ENCODE results near the gene KIF18B.
A peak's percentile ranks its signal among the peaks of the same experiment; 100 is the strongest.

The KIF18B gene

DNA sequence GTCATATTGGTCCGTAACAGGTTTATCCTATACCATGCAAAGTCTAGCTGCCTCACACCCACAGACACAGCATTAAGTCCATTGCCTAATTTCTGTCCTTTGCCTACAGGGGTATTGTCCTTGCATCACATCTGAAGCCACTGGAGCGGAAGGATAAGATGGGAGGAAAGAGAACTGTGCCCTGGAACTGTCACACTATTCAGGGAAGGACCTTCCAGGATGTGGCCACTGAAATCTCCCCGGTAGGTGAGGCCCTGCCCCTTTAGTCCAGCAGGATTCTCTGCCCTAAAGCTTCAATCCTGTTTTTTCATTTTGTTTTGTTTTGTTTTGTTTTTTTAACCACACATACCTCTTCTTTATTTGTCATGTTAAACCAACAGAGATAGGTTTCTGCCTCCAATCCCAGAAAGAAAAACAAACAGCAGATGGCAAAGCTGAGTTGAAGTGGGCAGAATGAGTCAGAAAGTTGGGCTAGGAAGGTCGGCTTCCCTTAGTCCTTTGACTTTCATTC lies 46.1 kb downstream of the KIF18B start:
- Mint-ChIP-seq H3K27ac (no peak overlapping the region), H3K4me3 (peak overlapping the region; percentile 57), H3K36me3 (peaks cover 4% of the 10 kb centered on the region), H3K27me3 (peaks cover 3% of the 10 kb centered on the region), H3K9me3 (ENCODE audit: low read depth) (no peaks in the 10 kb centered on the region), H3K4me1 (ENCODE audit: low read depth) (peaks cover 18% of the 10 kb centered on the region)

DNA sequence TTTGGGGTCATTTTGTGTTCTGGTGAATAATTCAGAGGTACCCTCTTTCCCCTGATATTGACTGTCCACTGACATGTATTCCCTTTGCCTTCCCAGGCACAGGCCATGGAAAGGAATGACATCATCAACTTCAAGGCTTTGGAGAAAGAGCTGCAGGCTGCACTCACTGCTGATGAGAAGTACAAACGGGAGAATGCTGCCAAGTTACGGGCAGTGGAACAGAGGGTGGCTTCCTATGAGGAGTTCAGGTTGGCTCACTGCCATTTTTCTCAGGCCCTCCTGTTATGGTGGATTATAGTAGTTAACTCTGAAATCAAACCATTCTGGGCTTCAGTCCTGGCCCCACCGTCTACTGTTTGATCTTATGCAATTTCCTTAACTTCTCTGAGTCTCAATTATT lies 46.7 kb downstream of the KIF18B start:
- Mint-ChIP-seq H3K9me3 (ENCODE audit: low read depth) (no peaks in the 10 kb centered on the region), H3K4me3 (peak overlapping the region; percentile 7), H3K36me3 (peaks cover 4% of the 10 kb centered on the region), H3K4me1 (ENCODE audit: low read depth) (peaks cover 21% of the 10 kb centered on the region), H3K27ac (no peak overlapping the region), H3K27me3 (peaks cover 3% of the 10 kb centered on the region)

DNA sequence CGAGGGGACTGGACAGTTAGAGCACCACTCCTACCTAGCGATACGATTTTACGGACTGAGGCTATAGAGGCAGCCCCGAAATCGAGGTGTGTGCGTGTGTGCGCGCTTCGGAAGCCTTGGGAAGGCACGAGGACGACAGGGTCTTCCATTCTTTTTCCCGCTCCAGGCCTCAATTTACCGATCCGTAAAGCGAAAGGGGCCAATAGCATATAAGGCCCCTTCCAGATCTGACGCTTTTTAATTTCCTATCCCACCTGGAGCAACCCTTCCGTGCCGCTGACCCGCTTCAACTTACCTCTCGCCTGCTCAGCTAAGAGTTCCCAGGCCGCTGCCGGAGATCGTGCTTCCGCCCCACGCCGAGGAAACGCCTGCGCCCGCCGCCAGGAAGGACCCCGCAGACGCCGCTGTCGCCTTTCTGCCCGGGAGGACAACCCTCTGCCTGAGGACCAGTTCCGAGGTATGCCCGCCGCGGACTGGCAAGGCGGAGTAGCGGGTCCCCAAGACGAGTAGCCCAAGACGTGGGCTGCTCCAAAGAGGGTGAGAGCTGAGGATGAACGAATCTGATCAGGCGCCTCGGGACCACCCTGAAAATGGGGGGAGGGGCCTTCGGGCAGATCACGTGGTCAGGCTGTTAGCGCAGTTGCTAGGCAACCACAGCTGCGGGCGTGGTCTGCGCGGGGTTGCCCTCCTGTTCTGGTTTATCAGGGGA lies 48.3 kb downstream of the KIF18B start, which contains the start of gene EFTUD2:
Gene EFTUD2 (minus strand): TSS at position 372 of the 709 bp plus-strand sequence. CDS start 4,924 bp downstream, outside the sequence.
- Mint-ChIP-seq H3K27ac (peak within 1 kb of the TSS; percentile 96), H3K36me3 (peaks cover 4% of the 10 kb centered on the region), H3K9me3 (ENCODE audit: low read depth) (no peaks in the 10 kb centered on the region), H3K4me3 (peak within 1 kb of the TSS; percentile 99), H3K27me3 (peaks cover 3% of the 10 kb centered on the region), H3K4me1 (ENCODE audit: low read depth) (peaks cover 30% of the 10 kb centered on the region)

DNA sequence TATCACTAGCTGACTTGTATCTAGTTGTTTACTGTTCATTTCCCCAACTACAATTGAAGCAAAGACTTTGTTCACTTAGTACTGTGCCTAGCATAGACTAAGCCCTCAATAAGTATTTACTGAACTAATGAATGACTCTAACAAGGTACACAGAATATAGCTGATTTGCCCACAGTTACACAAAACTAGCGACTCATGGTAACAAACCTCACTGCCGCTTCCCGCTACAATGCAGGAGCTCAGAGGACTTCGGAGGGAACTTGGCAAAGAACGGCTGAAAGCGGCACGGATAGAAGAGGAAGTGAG lies 48.9 kb downstream of the KIF18B start:
- Mint-ChIP-seq H3K27ac (peak overlapping the region; percentile 96), H3K36me3 (peaks cover 4% of the 10 kb centered on the region), H3K27me3 (peaks cover 3% of the 10 kb centered on the region), H3K9me3 (ENCODE audit: low read depth) (no peaks in the 10 kb centered on the region), H3K4me1 (ENCODE audit: low read depth) (peaks cover 30% of the 10 kb centered on the region), H3K4me3 (peak overlapping the region; percentile 99)

DNA sequence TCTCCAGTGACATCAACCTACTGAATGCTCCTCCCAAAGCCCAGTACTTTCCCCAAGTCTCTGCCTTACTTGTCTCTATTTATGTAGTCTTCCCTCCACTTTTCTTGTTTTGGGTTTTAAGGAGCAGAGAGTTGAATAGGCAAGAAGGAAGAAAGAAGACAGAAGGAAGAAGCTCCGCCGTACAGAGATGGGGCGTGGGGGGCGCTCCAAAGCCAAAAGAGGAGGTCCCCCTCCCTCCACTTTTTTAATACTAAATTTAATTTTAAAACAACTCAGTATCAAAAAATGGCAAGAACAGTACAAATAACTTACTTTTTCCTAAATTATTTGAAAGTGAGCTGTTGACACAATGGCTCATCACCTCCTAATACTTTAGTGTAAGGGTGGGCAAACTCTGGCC lies 52.9 kb downstream of the KIF18B start:
- Mint-ChIP-seq H3K9me3 (ENCODE audit: low read depth) (no peaks in the 10 kb centered on the region), H3K36me3 (peaks cover 4% of the 10 kb centered on the region), H3K4me1 (ENCODE audit: low read depth) (peaks cover 35% of the 10 kb centered on the region), H3K4me3 (no peak overlapping the region), H3K27me3 (no peaks in the 10 kb centered on the region), H3K27ac (no peak overlapping the region)

DNA sequence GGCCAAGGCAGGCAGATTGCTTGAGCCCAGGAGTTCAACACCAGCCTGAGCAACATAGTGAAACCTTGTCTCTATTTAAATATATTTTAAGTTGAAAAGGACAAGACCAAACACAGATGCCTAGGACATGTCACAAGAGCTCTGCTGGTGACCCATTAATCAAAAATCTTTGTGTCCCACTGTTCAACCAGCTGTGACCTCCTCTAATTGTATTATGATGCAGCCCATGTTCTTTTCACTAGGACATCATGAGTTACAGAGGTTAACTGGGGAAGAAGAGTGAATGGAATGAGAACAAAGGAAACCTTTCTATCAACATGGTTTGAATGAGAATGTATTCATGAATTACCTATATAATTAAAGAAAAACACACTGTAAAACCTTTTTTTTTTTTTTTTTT lies 55.3 kb downstream of the KIF18B start:
- Mint-ChIP-seq H3K27ac (no peak overlapping the region), H3K4me3 (no peak overlapping the region), H3K27me3 (no peaks in the 10 kb centered on the region), H3K4me1 (ENCODE audit: low read depth) (peaks cover 27% of the 10 kb centered on the region), H3K36me3 (no peaks in the 10 kb centered on the region), H3K9me3 (ENCODE audit: low read depth) (no peaks in the 10 kb centered on the region)

DNA sequence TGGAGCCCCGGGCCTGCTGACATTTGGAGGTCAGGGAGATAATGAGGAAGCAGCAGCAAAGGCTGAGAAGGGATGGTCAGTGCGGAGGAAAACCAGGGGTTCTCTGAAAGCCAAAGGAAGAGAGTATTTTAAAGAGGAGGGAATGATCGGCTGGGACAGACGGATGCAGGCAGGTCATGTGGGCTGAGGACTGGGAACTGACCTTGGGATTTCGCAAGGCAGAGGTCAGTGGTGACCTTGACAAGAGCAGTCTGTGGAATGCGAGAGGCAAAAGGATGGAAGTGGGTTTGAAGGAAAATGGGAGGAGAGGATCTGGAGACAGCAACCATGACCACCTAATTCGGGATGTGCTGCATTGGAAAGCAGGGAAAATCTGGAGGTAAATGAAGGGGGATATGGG lies 58.6 kb downstream of the KIF18B start:
- Mint-ChIP-seq H3K36me3 (no peaks in the 10 kb centered on the region), H3K27ac (no peak overlapping the region), H3K27me3 (no peaks in the 10 kb centered on the region), H3K9me3 (ENCODE audit: low read depth) (no peaks in the 10 kb centered on the region), H3K4me1 (ENCODE audit: low read depth) (peaks cover 15% of the 10 kb centered on the region), H3K4me3 (no peak overlapping the region)

DNA sequence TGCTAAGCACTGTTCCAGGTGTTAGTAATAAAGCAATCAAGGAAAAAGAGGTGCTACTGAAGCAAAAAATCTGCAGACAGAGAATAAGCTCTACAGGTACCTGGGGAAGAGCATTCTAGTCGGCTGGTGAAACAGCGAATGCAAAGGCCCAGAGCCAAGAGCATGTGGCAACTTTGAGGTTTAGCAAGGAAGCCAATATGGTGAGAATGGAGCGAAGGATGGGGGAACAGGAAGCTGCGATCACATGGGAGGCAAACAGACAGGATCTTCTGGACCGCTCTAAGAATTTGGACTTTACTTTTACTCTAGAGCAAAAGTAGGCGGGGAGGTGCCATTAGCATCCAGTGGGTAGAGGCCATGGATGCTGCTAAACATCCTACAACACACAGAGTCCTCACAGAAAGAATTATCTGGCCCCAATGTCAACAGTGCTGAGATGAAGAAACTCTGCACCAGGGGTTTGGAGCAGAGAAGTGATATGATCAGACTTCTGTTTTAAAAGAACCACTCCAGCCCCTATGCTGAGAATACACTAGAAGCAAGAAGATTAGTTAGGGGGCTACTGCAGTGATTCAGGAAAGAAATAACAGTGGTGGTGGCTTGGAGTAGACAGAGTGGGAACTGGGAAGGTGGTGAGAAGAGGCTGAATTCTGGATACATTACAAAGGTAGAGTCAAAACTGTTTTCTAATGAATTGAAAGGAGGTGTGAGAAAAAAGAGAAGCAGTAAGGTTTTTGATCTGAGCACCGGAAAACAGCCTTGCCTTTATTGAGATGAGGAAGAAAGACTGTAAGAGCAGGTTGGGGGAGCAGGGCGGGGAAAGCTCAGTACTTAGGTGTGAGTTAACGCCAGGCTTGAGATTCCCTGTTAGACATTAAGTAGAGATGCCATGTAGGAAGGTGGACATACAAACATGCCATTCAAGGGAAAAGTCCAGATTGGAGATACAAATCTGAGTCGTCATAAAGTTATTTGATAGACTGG lies 59.3 kb downstream of the KIF18B start:
- Mint-ChIP-seq H3K36me3 (no peaks in the 10 kb centered on the region), H3K4me1 (ENCODE audit: low read depth) (peaks cover 13% of the 10 kb centered on the region), H3K4me3 (no peak overlapping the region), H3K9me3 (ENCODE audit: low read depth) (no peaks in the 10 kb centered on the region), H3K27ac (no peak overlapping the region), H3K27me3 (no peaks in the 10 kb centered on the region)

DNA sequence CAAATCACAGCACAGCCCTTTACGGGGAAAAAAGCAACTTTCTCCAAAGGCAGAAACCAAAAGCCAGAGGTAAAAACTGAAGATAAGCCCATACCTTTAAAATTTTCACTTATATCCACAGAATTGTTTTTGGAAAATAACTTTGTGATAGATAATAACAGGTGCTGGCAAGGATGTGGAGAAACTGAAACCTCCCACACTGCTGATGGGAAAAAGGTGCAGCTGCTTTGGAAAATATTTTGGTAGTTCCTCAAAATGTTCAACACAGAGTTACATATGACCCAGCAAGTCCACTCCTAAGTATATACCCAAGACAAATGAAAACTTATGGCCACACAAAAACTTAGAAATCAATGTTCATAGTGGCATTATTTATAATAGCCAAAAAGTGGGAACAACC lies 60.6 kb downstream of the KIF18B start:
- peaks cover 10% of the 10 kb centered on the region for H3K4me1 Mint-ChIP-seq (ENCODE audit: low read depth)
- no peaks in the 10 kb centered on the region for H3K9me3 Mint-ChIP-seq (ENCODE audit: low read depth)
- no peaks in the 10 kb centered on the region for H3K27me3 Mint-ChIP-seq
- H3K36me3 Mint-ChIP-seq = peaks cover 3% of the 10 kb centered on the region
- no peak overlapping the region for H3K4me3 Mint-ChIP-seq
- no peak overlapping the region for H3K27ac Mint-ChIP-seq

DNA sequence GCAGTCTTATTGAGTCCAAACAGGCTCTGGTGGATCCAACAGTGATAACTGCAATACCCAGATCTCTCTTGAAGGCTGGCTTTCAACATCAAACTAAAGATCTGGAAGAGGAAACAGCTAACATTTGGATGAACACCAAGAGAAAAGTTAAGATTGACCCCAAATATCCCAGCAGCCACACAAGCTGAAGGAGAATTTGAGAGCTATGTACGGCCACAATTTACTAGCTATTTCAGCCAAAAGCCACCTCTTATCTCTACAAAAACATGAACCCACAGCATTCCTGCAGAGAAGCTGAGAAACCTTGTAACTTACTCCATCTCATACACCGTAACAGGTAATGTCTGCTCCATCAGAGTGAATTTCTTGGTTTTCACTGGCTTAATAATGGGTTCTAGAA lies 62.6 kb downstream of the KIF18B start:
- Mint-ChIP-seq H3K27me3 (no peaks in the 10 kb centered on the region), H3K27ac (no peak overlapping the region), H3K36me3 (peaks cover 7% of the 10 kb centered on the region), H3K9me3 (ENCODE audit: low read depth) (no peaks in the 10 kb centered on the region), H3K4me1 (ENCODE audit: low read depth) (peaks cover 4% of the 10 kb centered on the region), H3K4me3 (no peak overlapping the region)

DNA sequence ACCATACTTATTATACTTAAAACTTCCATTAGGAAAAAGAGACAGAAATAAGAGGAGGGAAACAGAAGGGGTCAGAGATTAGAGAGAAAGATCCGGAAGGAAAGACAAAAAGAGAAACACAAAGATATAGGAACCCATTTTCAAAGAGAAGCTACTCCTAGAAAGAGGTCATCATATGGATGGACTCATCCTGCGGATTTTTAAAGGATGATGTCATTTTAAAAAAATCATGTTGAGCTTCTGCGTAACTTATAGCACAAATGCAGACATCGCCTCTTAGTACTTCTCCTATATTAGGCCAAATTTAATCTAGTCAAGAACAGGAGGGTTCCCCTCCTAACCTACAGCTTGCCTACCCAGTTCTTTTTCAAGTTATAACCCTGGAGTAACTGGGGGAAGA lies 66.4 kb downstream of the KIF18B start:
- Mint-ChIP-seq H3K9me3 (ENCODE audit: low read depth) (no peaks in the 10 kb centered on the region), H3K36me3 (peaks cover 9% of the 10 kb centered on the region), H3K4me1 (ENCODE audit: low read depth) (no peaks in the 10 kb centered on the region), H3K27ac (no peak overlapping the region), H3K4me3 (no peak overlapping the region), H3K27me3 (no peaks in the 10 kb centered on the region)

DNA sequence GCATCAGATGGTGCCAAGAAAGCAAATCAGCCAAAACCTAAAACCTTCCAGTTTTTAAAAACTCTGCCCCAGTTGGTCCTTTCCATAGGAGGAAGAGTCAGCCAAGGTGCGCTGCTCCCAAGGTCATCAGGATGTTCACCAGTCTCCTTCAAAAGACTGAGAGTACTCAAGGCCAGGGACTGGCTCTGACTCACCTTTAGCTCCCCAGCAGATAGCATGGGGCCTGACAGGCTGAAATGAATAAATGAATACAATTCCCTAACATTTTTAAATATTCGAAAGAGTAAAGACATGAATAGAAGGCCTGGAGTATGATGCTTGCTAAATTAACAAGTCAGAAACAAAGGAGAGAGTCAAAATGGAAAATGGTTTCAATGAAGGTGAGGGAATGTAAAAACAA lies 67.5 kb downstream of the KIF18B start:
- Mint-ChIP-seq H3K4me3 (no peak overlapping the region), H3K9me3 (ENCODE audit: low read depth) (no peaks in the 10 kb centered on the region), H3K36me3 (peaks cover 12% of the 10 kb centered on the region), H3K4me1 (ENCODE audit: low read depth) (no peaks in the 10 kb centered on the region), H3K27ac (no peak overlapping the region), H3K27me3 (no peaks in the 10 kb centered on the region)

DNA sequence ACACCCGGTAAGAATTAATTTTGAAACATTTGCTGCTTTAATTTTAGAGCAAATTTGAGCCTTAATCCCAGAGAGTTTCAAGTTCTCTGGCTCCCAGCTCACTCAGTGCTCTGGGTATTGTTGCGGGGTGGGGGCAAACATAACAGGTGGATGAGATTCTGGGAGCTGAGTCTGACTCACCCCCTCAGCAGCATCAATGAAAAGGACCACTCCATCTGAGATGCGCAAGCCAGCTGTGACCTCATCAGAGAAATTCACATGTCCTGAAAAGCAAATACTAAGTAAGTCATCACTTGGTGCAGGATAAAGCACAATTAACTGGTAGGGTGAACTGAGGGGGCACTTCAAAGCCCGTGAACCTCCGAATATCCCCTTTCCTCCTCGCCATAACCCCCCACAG lies 68.2 kb downstream of the KIF18B start:
- Mint-ChIP-seq H3K9me3 (ENCODE audit: low read depth) (no peaks in the 10 kb centered on the region), H3K27ac (no peak overlapping the region), H3K27me3 (no peaks in the 10 kb centered on the region), H3K4me3 (no peak overlapping the region), H3K4me1 (ENCODE audit: low read depth) (no peaks in the 10 kb centered on the region), H3K36me3 (peaks cover 12% of the 10 kb centered on the region)

DNA sequence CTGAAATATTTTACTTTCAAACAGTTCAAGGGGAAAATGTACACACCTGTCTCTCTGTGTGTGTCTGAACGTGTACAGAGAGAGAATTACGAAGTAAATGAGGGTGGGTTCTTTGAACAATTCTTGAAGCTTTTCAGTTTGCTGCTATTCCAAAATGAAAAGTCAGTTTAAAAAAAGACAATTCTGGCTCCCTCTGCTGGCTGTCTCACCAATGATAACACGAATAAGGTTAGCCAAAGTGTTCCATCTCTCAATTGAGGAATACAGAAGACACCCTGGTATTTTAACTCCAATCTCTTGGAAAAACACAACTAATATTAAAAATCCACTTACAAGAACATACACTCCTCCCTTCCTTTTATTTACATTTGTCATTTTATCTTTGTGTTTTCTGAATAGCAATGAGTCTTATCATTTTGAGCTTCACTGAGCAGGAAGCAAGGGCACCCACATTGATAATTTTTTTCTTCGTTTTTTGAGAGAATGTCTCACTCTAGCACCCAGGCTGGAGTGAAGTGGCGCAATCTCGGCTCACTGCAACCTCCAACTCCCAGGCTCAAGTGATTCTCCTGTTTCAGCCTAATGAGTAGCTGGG lies 68.8 kb downstream of the KIF18B start:
- Mint-ChIP-seq H3K9me3 (ENCODE audit: low read depth) (no peaks in the 10 kb centered on the region), H3K36me3 (peaks cover 12% of the 10 kb centered on the region), H3K27me3 (no peaks in the 10 kb centered on the region)

DNA sequence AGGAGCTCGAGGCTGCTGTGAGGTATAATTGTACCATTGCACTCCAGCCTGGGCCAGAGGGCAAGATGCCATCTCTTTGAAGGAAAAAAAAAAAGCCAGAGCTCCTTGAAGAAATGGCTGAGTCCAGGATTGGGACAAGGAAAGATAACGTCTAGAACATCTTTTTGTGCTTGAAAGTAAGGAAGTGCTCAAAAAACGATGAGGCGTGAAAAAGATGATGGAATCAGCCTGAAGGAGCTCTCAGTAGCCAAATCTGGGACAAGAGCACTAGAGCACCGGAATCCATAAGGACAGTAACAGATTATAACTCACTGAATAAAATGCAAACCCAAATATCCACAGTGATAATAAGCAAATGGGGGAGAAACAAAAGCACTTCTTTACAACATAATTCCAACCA lies 70.5 kb downstream of the KIF18B start:
- Mint-ChIP-seq H3K27ac (no peak overlapping the region), H3K36me3 (peaks cover 13% of the 10 kb centered on the region), H3K27me3 (no peaks in the 10 kb centered on the region)

More for the DNA sequence above, 68.8 kb downstream of the KIF18B start:
- Mint-ChIP-seq H3K27ac (no peak overlapping the region), H3K4me3 (no peak overlapping the region), H3K4me1 (ENCODE audit: low read depth) (no peaks in the 10 kb centered on the region)

More for the DNA sequence above, 70.5 kb downstream of the KIF18B start:
- H3K4me1 Mint-ChIP-seq (ENCODE audit: low read depth) = no peaks in the 10 kb centered on the region
- no peaks in the 10 kb centered on the region for H3K9me3 Mint-ChIP-seq (ENCODE audit: low read depth)
- H3K4me3 Mint-ChIP-seq = no peak overlapping the region
